Neural cell (in vitro differentiated cells): Measurements from ENCODE around the gene ST3GAL3. TPM values are rescaled to one million over a fixed set of nuclear protein-coding genes. Genes with fewer than 3 reads are reported as not detected.

Source experiments
- H2AFZ ChIP-seq: fragments of 200-600, 300-800 bp; sonication (generic), shearing (Covaris generic); 2 replicates; pipeline ENCODE4 v1.6.0; 2014; ENCODE audit warnings: low read depth, mild to moderate bottlenecking, antibody characterized with exemption, low read length, moderate library complexity
- H3F3A ChIP-seq: fragments of 200-600 bp; shearing (Covaris generic); 2 replicates; pipeline ENCODE4 v1.6.1; 2016; ENCODE audit warnings: mild to moderate bottlenecking, moderate library complexity, mixed read lengths, antibody characterized with exemption, low read length; ENCODE audit not compliant: insufficient read depth, poor library complexity, severe bottlenecking
- H3K27ac ChIP-seq: fragments of 200-600, 300-800 bp; sonication (generic), shearing (Covaris generic); 2 replicates; pipeline ENCODE4 v1.5.1; 2014; ENCODE audit warnings: mild to moderate bottlenecking, low read length, moderate library complexity
- H3K27me3 ChIP-seq: fragments of 300-800, 200-600 bp; sonication (generic), shearing (Covaris generic); 2 replicates; pipeline ENCODE4 v1.6.0; 2014; ENCODE audit warnings: mild to moderate bottlenecking, low read depth, low read length, moderate library complexity; ENCODE audit not compliant: insufficient read depth
- H3K36me3 ChIP-seq: fragments of 300-800, 200-600 bp; sonication (generic), shearing (Covaris generic); 2 replicates; pipeline ENCODE4 v1.5.1; 2014; ENCODE audit warnings: mild to moderate bottlenecking, antibody characterized with exemption, low read length, moderate library complexity; ENCODE audit not compliant: insufficient read depth
- H3K4me2 ChIP-seq: fragments of 300-800, 200-600 bp; sonication (generic), shearing (Covaris generic); 2 replicates; pipeline ENCODE4 v1.6.0; 2014; ENCODE audit warnings: mild to moderate bottlenecking, low read length
- H3K4me3 ChIP-seq: fragments of 300-800, 200-600 bp; sonication (generic), shearing (Covaris generic); 2 replicates; pipeline ENCODE4 v1.5.1; 2014; ENCODE audit warnings: mild to moderate bottlenecking, low read length, moderate library complexity
- H3K79me2 ChIP-seq: fragments of 200-600 bp; shearing (Covaris generic); replicated peaks from 2 replicates; pipeline ENCODE4 v1.6.0; 2014; ENCODE audit warnings: mild to moderate bottlenecking, low read length, moderate library complexity; ENCODE audit not compliant: insufficient read depth
- H3K9ac ChIP-seq: fragments of 300-800, 200-600 bp; sonication (generic), shearing (Covaris generic); 2 replicates; pipeline ENCODE4 v1.6.1; 2016; ENCODE audit warnings: mild to moderate bottlenecking, low read length, mixed read lengths
- H3K9me2 ChIP-seq: fragments of 200-600 bp; shearing (Covaris generic); 2 replicates; pipeline ENCODE4 v1.6.1; 2016; ENCODE audit warnings: mild to moderate bottlenecking, low read length, mixed read lengths; ENCODE audit not compliant: insufficient read depth
- H3K9me3 ChIP-seq: fragments of 200-600, 300-800 bp; sonication (generic), shearing (Covaris generic); 2 replicates; pipeline ENCODE4 v1.6.1; 2016; ENCODE audit warnings: mild to moderate bottlenecking, mixed run types, low read length, moderate library complexity, mixed read lengths
- H4K20me1 ChIP-seq: fragments of 200-600 bp; shearing (Covaris generic); 2 replicates; pipeline ENCODE4 v1.6.1; 2016; ENCODE audit warnings: mild to moderate bottlenecking, mixed run types; ENCODE audit not compliant: insufficient read depth
- CTCF ChIP-seq: fragments of 450-650 bp; IDR thresholded peaks from 2 replicates; pipeline ENCODE4 v1.5.1; 2014; ENCODE audit warnings: antibody characterized with exemption, mild to moderate bottlenecking, moderate library complexity; ENCODE audit not compliant: poor library complexity, severe bottlenecking
- EP300 ChIP-seq: fragments of 450-650 bp; conservative IDR thresholded peaks from 2 replicates; pipeline ENCODE4 v1.6.1; 2014; ENCODE audit warnings: antibody characterized with exemption, mild to moderate bottlenecking, moderate library complexity; ENCODE audit not compliant: poor library complexity, severe bottlenecking
- EZH2 ChIP-seq: fragments of 200-600, 300-800 bp; shearing (Covaris generic), sonication (generic); IDR thresholded peaks from 2 replicates; pipeline ENCODE4 v1.6.1; 2014; ENCODE audit warnings: antibody characterized with exemption, low read length, borderline replicate concordance, mild to moderate bottlenecking; ENCODE audit not compliant: insufficient read depth, poor library complexity, severe bottlenecking
- MXI1 ChIP-seq: fragments of 450-650 bp; conservative IDR thresholded peaks from 2 replicates; pipeline ENCODE4 v1.6.1; 2014; ENCODE audit warnings: antibody characterized with exemption, mild to moderate bottlenecking; ENCODE audit not compliant: poor library complexity, severe bottlenecking
- POLR2AphosphoS5 ChIP-seq: IDR thresholded peaks from 2 replicates; pipeline ENCODE4 v1.6.1; 2012
- RAD21 ChIP-seq: fragments of 450-650 bp; conservative IDR thresholded peaks from 2 replicates; pipeline ENCODE4 v1.6.1; 2014; ENCODE audit warnings: antibody characterized with exemption, mild to moderate bottlenecking, moderate library complexity
- REST ChIP-seq: IDR thresholded peaks from 2 replicates; pipeline ENCODE4 v1.6.1; 2012; ENCODE audit warnings: borderline replicate concordance
- SMC3 ChIP-seq: fragments of 450-650 bp; conservative IDR thresholded peaks from 2 replicates; pipeline ENCODE4 v1.6.1; 2014; ENCODE audit warnings: antibody characterized with exemption, mild to moderate bottlenecking, moderate library complexity; ENCODE audit not compliant: poor library complexity
- TAF1 ChIP-seq: IDR thresholded peaks from 2 replicates; pipeline ENCODE4 v1.6.1; 2012; ENCODE audit warnings: low read depth
- polyA plus RNA-seq: library from polyadenylated mRNA; depleted of rRNA; stranded (reverse); fragments of >200 nt; gene quantifications from 2 replicates; pipeline ENCODE4 v1.2.3, GENCODE V29; 2014

ST3GAL3 gene
- polyA plus RNA-seq, 1 donor from 2014 or later: 36.8 TPM

GRCh38 chr1:43872280-43872679 is 164.9 kb downstream of the ST3GAL3 start:
- Histone ChIP-seq H3K4me2 (no peak overlapping the region), H3F3A (no peaks in the 10 kb centered on the region), H2AFZ (no peak overlapping the region), H4K20me1 (no peaks in the 10 kb centered on the region), H3K4me3 (no peak overlapping the region), H3K9me2 (no peaks in the 10 kb centered on the region), H3K9ac (no peak overlapping the region), H3K9me3 (no peaks in the 10 kb centered on the region), H3K27me3 (no peaks in the 10 kb centered on the region), H3K27ac (no peak overlapping the region), H3K36me3 (no peaks in the 10 kb centered on the region), H3K79me2 (no peaks in the 10 kb centered on the region)
- no peak for TF ChIP-seq MXI1
- no peak for TF ChIP-seq EP300
- TF ChIP-seq POLR2AphosphoS5: no peak
- no peak for TF ChIP-seq CTCF
- TF ChIP-seq RAD21: no peak
- TF ChIP-seq SMC3: no peak
- no peak for TF ChIP-seq TAF1
- no peak for TF ChIP-seq EZH2
- TF ChIP-seq REST: no peak

- H3K27me3 ChIP-seq: no peaks in the 10 kb centered on the region
- H4K20me1 ChIP-seq: no peaks in the 10 kb centered on the region
- no peak overlapping the region for H2AFZ ChIP-seq
- H3K4me2 ChIP-seq: no peak overlapping the region
- no peak overlapping the region for H3K4me3 ChIP-seq
- no peaks in the 10 kb centered on the region for H3K9me2 ChIP-seq
- TF ChIP-seq SMC3: no peak
- no peak for TF ChIP-seq EZH2
- TF ChIP-seq TAF1: no peak
- TF ChIP-seq EP300: no peak
- TF ChIP-seq RAD21: no peak
- no peak for TF ChIP-seq REST
- TF ChIP-seq MXI1: no peak
- no peak for TF ChIP-seq CTCF
- TF ChIP-seq POLR2AphosphoS5: no peak
- H3K36me3 ChIP-seq: no peaks in the 10 kb centered on the region
- H3K79me2 ChIP-seq: no peaks in the 10 kb centered on the region
- H3K9me3 ChIP-seq: no peaks in the 10 kb centered on the region
- H3K9ac ChIP-seq: no peak overlapping the region
- no peaks in the 10 kb centered on the region for H3F3A ChIP-seq
- H3K27ac ChIP-seq: no peak overlapping the region
Observed at GRCh38 chr1:43873851-43874250, 166.5 kb downstream of the ST3GAL3 start.
